Activated CD8-positive, alpha-beta T cell treated with anti-CD3 and anti-CD28 coated beads for 36 hours (primary cell): ENCODE results near the gene CCDC97. TPM values are rescaled to one million over a fixed set of nuclear protein-coding genes. Genes with fewer than 3 reads are reported as not detected.
"Not testable (repeated sequence)": the region's sequence is repeated elsewhere in the genome, so short reads cannot be mapped to it uniquely, and the experiment has no call there.

ENCODE experiments used
- ATAC-seq: fragments of 200-7000 bp; cut with Tn5 transposase; one replicate; pipeline ENCODE4 v1.10.0; 2021; ENCODE audit warnings: mild to moderate bottlenecking, moderate library complexity
- CTCF ChIA-PET: fragments of 350-600 bp; sonication (Branson Sonifier 250); formaldehyde crosslinking; loops from one replicate; lab custom pipeline; 2021; ENCODE audit warnings: antibody characterized with exemption; lab: Charles Lee
- POLR2A ChIA-PET: fragments of 350-600 bp; sonication (Branson Sonifier 250); formaldehyde crosslinking; loops from one replicate; lab custom pipeline; 2021; ENCODE audit warnings: antibody characterized with exemption; lab: Charles Lee
- DNase-seq: peaks from one replicate; pipeline ENCODE4 v3.0.0-alpha.2; 2020
- H3K27ac Mint-ChIP-seq: one replicate; pipeline ENCODE4 v1.8.0; 2021; ENCODE audit warnings: mild to moderate bottlenecking, mixed read lengths
- H3K27me3 Mint-ChIP-seq: one replicate; pipeline ENCODE4 v1.8.0; 2021; ENCODE audit warnings: mixed read lengths
- H3K36me3 Mint-ChIP-seq: one replicate; pipeline ENCODE4 v1.8.0; 2021; ENCODE audit warnings: low read depth, mixed read lengths
- H3K4me1 Mint-ChIP-seq: one replicate; pipeline ENCODE4 v1.8.0; 2021; ENCODE audit warnings: low read depth, mixed read lengths
- H3K4me3 Mint-ChIP-seq: one replicate; pipeline ENCODE4 v1.8.0; 2021; ENCODE audit warnings: mild to moderate bottlenecking, moderate library complexity, mixed read lengths
- H3K9me3 Mint-ChIP-seq: one replicate; pipeline ENCODE4 v1.8.0; 2021; ENCODE audit warnings: mixed read lengths
- intact Hi-C: fragments of 100-400 bp; cut with micrococcal nuclease; formaldehyde crosslinking; loops from one replicate; pipeline ENCODE4 v1.10.0; 2022
- total RNA-seq, 2 experiments: library from RNA; stranded (reverse); gene quantifications; one replicate each; pipeline ENCODE4 v1.2.3, GENCODE V29; 2021
- TF ChIP-seq, protein P1 (sequence below): fragments of 200-600 bp; IDR thresholded peaks from one replicate; pipeline ENCODE4 v1.8.0; 2022; ENCODE audit warnings: antibody characterized with exemption, mild to moderate bottlenecking

The CCDC97 gene
- total RNA-seq, 2 experiments from 2014 or later, result 15.9 to 20.4 TPM

DNA sequence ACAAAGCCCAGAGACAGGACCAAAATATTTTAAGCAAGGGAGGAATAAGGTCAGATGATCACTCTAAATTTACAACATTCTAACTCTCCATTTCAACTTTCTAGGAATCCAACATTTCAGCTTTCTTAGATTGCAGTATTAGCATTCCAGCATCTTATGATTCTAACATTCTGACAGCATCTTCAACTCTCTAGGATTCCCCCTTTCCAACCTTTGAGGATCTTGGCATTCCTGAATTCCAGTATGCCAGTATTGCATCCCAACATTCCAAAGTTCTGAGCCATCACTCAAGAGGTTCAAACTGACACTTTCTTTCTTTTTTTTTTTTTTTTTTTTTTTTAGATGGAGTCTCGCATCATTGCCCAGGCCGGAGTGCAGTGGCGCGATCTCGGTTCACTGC is 30.0 kb downstream of the CCDC97 start:
- Mint-ChIP-seq H3K36me3 (peaks cover 46% of the 10 kb centered on the region), H3K27ac (no peak overlapping the region), H3K9me3 (no peaks in the 10 kb centered on the region), H3K27me3 (no peaks in the 10 kb centered on the region), H3K4me1 (peaks cover 36% of the 10 kb centered on the region), H3K4me3 (no peak overlapping the region)
- DNase-seq, result no peak
- intact Hi-C loops, result no loop called here
- CTCF ChIA-PET, result no interaction called here
- TF ChIP-seq, protein P1, sequence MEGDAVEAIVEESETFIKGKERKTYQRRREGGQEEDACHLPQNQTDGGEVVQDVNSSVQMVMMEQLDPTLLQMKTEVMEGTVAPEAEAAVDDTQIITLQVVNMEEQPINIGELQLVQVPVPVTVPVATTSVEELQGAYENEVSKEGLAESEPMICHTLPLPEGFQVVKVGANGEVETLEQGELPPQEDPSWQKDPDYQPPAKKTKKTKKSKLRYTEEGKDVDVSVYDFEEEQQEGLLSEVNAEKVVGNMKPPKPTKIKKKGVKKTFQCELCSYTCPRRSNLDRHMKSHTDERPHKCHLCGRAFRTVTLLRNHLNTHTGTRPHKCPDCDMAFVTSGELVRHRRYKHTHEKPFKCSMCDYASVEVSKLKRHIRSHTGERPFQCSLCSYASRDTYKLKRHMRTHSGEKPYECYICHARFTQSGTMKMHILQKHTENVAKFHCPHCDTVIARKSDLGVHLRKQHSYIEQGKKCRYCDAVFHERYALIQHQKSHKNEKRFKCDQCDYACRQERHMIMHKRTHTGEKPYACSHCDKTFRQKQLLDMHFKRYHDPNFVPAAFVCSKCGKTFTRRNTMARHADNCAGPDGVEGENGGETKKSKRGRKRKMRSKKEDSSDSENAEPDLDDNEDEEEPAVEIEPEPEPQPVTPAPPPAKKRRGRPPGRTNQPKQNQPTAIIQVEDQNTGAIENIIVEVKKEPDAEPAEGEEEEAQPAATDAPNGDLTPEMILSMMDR, result no peak
- no peak for ATAC-seq
- POLR2A ChIA-PET, result interaction anchor here (0.9 to 2.0 kb wide), 3 partner anchors 8 to 11 kb away, joined by 4 to 10 read pairs (median 9); no protein-coding TSS in a partner anchor

DNA sequence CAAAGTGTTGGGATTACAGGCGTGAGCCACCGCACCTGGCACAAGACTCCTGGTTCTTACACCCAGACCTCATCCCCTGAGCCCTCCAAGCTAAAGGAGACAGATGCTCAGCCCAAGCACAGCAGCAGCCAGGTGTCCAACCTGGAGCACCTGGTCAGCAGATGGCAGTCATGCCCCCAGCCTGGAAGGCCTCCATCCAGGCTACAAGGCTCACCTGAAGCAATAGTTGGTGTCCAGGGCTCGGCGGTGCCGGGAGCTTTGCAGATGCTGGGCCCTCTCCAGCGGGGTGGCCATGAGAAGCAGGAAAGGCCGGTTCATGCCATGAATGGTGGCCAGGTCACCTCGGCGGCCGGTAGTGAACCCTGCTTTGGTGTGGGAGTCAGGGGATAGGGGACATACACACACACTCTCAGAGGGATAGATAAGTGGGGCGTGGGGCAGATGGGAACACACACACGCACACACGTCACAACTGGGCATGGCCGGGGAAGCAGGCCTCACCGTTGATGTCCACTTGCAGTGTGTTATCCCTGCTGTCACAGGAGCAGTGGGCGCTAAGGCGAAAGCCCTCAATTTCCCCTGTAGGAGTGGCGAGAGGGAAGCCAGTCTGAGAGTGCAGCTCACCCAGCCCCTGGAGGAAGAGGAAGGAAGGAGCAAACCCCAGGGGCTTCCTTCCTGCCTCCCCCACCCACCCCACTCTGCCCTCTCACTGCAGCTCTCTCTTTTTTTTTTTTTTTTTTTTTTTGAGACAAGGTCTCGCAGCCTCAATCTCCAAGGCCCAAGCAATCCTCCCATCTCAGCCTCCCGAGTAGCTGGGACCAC is 31.9 kb downstream of the CCDC97 start:
- peak overlapping the region; percentile 69 for H3K27ac Mint-ChIP-seq
- peaks cover 51% of the 10 kb centered on the region for H3K36me3 Mint-ChIP-seq
- H3K9me3 Mint-ChIP-seq, result no peaks in the 10 kb centered on the region
- H3K4me1 Mint-ChIP-seq, result peaks cover 34% of the 10 kb centered on the region
- ATAC-seq (no peak), DNase-seq (no peak)
- no peak overlapping the region for H3K4me3 Mint-ChIP-seq
- ChIA-PET POLR2A (interaction anchor here (1.3 kb wide), 1 partner anchor 58 kb away, joined by 3 read pairs; no protein-coding TSS in a partner anchor), CTCF (interaction anchor here (0.6 kb wide), 1 partner anchor 58 kb away, joined by 3 read pairs; no protein-coding TSS in a partner anchor)
- TF ChIP-seq, protein P1, result peak; percentile 14
- no peaks in the 10 kb centered on the region for H3K27me3 Mint-ChIP-seq
- intact Hi-C loops, result no loop called here

DNA sequence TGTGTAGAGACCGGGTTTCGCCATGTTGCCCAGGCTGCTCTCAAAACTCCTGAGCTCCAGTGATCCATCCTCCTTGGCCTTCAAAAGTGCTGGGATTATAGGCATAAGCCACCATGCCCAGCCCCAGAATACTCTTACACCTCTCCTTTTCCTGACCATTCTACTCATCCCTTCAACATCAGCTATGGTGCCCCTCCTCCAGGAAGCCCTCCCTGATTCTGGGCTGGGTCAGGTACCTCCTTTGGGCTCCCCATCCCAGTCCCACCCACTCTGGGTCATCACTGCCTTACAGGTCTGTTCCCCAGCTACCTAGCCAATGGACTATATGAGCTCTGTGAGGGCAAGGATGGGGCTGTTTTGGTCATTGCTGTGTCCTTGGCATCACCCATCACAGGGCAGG is 34.2 kb downstream of the CCDC97 start:
- Mint-ChIP-seq H3K27me3 (no peaks in the 10 kb centered on the region), H3K4me3 (no peak overlapping the region), H3K4me1 (peaks cover 38% of the 10 kb centered on the region), H3K36me3 (peaks cover 58% of the 10 kb centered on the region), H3K27ac (peak overlapping the region; percentile 43), H3K9me3 (peaks cover 4% of the 10 kb centered on the region)
- POLR2A ChIA-PET, result no interaction called here
- TF ChIP-seq, protein P1, result no peak
- ATAC-seq (no peak), DNase-seq (no peak)
- intact Hi-C loops, result no loop called here
- CTCF ChIA-PET, result interaction anchor here (0.7 kb wide), 1 partner anchor 9 kb away, joined by 3 read pairs; no protein-coding TSS in a partner anchor

DNA sequence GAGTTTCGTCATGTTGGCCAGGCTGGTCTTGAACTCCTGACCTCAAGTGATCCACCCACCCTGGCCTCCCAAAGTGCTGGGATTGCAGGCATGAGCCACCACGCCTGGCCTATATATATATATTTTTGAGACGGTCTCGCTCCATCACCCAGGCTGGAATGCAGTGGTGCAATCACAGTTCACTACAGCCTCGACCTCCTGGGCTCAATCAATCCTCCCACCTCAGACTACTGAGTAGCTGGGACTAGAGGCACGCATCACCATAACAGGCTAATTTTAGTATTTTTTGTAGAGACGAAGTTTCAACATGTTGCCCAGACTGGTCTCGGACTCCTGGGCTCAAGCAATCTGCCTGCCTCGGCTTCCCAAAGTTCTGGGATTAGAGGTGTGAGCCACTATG is 36.9 kb downstream of the CCDC97 start:
- DNase-seq, H3K27me3 Mint-ChIP-seq, H3K4me3 Mint-ChIP-seq, H3K9me3 Mint-ChIP-seq, intact Hi-C loops, H3K27ac Mint-ChIP-seq, ATAC-seq: not testable (repeated sequence)
- ChIA-PET CTCF (interaction anchor here (0.7 kb wide), 1 partner anchor 10 kb away, joined by 3 read pairs; no protein-coding TSS in a partner anchor), POLR2A (interaction anchor here (0.6 to 1.1 kb wide), 3 partner anchors 35 to 95 kb away, joined by 3 to 4 read pairs (median 3); partner anchors contain the start of gene CCDC97)
- H3K36me3 Mint-ChIP-seq, result peaks cover 60% of the 10 kb centered on the region
- peaks cover 47% of the 10 kb centered on the region for H3K4me1 Mint-ChIP-seq

DNA sequence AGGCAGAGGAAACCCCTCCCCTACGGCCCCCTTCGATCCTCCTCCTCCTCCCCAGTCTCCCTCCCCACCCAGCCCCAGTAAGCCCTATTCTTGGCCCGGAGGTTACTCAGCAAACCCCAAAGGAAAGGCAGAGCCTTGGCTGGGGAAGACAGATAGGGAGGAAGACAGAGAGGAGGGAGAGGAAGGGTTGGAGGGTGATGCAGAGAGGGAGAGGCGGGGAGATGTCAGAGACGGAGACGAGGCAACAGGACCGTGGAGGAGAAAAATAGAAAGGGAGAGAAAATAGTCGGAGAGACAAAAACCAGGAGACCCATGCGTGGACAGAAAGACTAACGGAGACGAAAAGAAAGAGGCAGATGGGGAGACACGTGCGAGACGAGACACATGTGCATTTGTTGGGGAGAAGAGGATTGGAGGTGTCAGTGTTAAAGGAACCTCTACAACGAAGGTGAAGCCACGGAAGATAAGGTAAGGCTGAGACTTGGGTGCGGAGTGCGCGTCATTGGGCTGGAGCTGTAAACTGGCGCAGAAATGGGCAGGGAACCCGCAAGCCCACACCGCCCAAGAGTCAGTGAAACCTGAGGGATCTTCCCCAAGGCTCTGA is 40.9 kb downstream of the CCDC97 start:
- CTCF ChIA-PET, result interaction anchor here (1.0 to 3.0 kb wide), 4 partner anchors 13 to 87 kb away, joined by 3 to 19 read pairs (median 6); partner anchors contain the start of genes B9D2 and HNRNPUL1
- Mint-ChIP-seq H3K27ac (peak overlapping the region; percentile 89), H3K4me1 (peaks cover 42% of the 10 kb centered on the region), H3K4me3 (peak overlapping the region; percentile 100), H3K27me3 (no peaks in the 10 kb centered on the region), H3K36me3 (peaks cover 56% of the 10 kb centered on the region), H3K9me3 (peaks cover 5% of the 10 kb centered on the region)
- TF ChIP-seq, protein P1, result no peak
- ATAC-seq (no peak), DNase-seq (no peak)
- POLR2A ChIA-PET, result interaction anchor here (0.7 to 6.0 kb wide), 11 partner anchors 13 to 180 kb away, joined by 3 to 44 read pairs (median 6); partner anchors contain the start of genes B9D2, CCDC97 and HNRNPUL1
- intact Hi-C loops, result loop anchor here (5.0 to 10.0 kb wide), 2 partner anchors 44 to 86 kb away; partner anchors contain the start of gene HNRNPUL1
